ENCODE measurements around the gene ST3GAL6. TPM values are rescaled to one million over a fixed set of nuclear protein-coding genes. Genes with fewer than 3 reads are reported as not detected.
A peak's percentile ranks its signal among the peaks of the same experiment; 100 is the strongest.

The ST3GAL6 gene
- total and polyA plus RNA-seq, 2 of the 13 experiments (the other 11 are each of a cell fraction or from before 2014, with no cell fraction given) = 17.5 to 23.2 TPM

DNA sequence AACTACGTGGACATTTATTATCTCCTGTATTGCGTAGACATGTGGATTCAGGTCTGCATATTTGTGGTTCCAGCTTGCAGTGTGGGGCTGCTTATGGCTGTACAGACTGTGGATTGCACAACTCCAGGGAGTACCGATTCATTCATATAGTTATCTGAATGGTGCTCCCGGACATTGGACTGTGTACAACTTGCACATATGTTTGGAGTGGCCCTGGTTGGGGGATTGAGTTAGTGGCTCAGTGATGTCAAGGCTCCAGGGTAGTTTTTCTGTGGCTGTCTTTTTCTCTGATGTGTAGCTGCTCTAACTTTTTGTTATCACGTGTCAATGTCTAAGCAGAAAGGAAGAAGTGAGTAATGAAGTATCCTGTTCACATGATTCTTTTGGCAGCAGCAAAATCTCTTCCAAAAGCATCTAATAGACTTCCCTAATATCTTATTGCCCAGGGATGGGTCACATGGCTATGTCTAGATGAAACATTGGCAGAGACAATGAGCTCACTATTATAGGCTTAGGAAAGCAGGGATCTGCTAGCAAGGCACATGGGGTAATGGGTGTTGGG lies 15.8 kb downstream of the ST3GAL6 start (continued):
- TF ChIP-seq, protein P1, sequence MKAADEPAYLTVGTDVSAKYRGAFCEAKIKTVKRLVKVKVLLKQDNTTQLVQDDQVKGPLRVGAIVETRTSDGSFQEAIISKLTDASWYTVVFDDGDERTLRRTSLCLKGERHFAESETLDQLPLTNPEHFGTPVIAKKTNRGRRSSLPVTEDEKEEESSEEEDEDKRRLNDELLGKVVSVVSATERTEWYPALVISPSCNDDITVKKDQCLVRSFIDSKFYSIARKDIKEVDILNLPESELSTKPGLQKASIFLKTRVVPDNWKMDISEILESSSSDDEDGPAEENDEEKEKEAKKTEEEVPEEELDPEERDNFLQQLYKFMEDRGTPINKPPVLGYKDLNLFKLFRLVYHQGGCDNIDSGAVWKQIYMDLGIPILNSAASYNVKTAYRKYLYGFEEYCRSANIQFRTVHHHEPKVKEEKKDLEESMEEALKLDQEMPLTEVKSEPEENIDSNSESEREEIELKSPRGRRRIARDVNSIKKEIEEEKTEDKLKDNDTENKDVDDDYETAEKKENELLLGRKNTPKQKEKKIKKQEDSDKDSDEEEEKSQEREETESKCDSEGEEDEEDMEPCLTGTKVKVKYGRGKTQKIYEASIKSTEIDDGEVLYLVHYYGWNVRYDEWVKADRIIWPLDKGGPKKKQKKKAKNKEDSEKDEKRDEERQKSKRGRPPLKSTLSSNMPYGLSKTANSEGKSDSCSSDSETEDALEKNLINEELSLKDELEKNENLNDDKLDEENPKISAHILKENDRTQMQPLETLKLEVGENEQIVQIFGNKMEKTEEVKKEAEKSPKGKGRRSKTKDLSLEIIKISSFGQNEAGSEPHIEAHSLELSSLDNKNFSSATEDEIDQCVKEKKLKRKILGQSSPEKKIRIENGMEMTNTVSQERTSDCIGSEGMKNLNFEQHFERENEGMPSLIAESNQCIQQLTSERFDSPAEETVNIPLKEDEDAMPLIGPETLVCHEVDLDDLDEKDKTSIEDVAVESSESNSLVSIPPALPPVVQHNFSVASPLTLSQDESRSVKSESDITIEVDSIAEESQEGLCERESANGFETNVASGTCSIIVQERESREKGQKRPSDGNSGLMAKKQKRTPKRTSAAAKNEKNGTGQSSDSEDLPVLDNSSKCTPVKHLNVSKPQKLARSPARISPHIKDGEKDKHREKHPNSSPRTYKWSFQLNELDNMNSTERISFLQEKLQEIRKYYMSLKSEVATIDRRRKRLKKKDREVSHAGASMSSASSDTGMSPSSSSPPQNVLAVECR (CRISPR knock-in tag; IDR thresholded peaks at IDR 0.05; ENCODE audit: borderline replicate concordance) = peak; percentile 54; the same call in 1 of the 2 replicates
- no peak for TF ChIP-seq CREB1 (IDR thresholded peaks at IDR 0.05)
- TF ChIP-seq CREB1 (CRISPR knock-in tag; IDR thresholded peaks at IDR 0.05) = peak; percentile 74; the same call in 1 of the 2 replicates
- TF ChIP-seq CBX1 (IDR thresholded peaks at IDR 0.05; ENCODE audit: low read depth) = peak; percentile 50
- TF ChIP-seq GATAD1 (CRISPR knock-in tag; IDR thresholded peaks at IDR 0.05) = 0 out of 2 replicates have a peak, but pooled peaks have one; percentile 35
- TF ChIP-seq MIER2 (CRISPR knock-in tag; IDR thresholded peaks at IDR 0.05) = 0 out of 2 replicates have a peak, but pooled peaks have one; percentile 39
- TF ChIP-seq HDAC1 (CRISPR knock-in tag; IDR thresholded peaks at IDR 0.05) = peak; percentile 79
- TF ChIP-seq ZNF563 (CRISPR knock-in tag; IDR thresholded peaks at IDR 0.05) = no peak
- peak; percentile 55; the same call in 1 of the 2 replicates for TF ChIP-seq SOX13 (IDR thresholded peaks at IDR 0.05)
- peak in 1 of 2 experiments; percentile 81; a peak in 2 of 4 replicates for TF ChIP-seq SOX13 (CRISPR knock-in tag; conservative IDR thresholded peaks at IDR 0.05 in 1 of 2, IDR thresholded peaks at IDR 0.05 in 1 of 2)
- TF ChIP-seq, protein P2, sequence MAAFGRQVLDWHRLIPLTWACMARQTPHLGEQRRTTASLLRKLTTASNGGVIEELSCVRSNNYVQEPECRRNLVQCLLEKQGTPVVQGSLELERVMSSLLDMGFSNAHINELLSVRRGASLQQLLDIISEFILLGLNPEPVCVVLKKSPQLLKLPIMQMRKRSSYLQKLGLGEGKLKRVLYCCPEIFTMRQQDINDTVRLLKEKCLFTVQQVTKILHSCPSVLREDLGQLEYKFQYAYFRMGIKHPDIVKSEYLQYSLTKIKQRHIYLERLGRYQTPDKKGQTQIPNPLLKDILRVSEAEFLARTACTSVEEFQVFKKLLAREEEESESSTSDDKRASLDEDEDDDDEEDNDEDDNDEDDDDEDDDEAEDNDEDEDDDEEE (CRISPR knock-in tag; IDR thresholded peaks at IDR 0.05) = peak; percentile 73; the same call in 1 of the 2 replicates
